Stimulated activated CD4-positive, alpha-beta T cell treated with anti-CD3 and anti-CD28 coated beads, Interleukin-12 subunit alpha, Interleukin-12 subunit beta, amount 100 ng/mL, for 48 hours (primary cell): Measurements from ENCODE around the gene SENP6.
"Not testable (repeated sequence)": the region's sequence is repeated elsewhere in the genome, so short reads cannot be mapped to it uniquely, and the experiment has no call there.

Source experiments
- DNase-seq, 3 donors: peaks; one replicate each; pipeline ENCODE4 v3.0.0-alpha.2; 2020; ENCODE audit warnings: low read depth in 2 of 3, low spot score in 1 of 3

SENP6 gene

DNA sequence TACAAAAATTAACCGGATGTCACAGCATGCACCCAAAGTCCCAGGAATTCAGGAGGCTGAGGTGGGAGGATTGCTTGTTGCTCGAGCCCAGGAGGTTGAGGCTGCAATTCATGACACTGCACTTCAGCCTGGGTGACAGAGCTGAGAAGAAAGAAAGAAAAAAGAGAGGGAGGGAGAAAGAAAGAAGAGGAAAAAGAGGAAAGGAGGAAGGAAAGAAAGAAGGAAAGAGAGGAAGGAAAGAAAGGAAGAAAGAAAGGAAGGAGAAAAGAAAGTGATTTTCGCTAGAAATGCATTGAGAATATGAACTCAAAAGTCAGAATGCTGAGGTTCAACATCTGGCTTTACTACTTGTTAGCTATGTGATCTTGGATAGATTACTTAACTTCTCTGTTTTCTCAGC lies 6.6 kb downstream of the SENP6 start:
- no peak for DNase-seq

GRCh38 chr6:75608956-75609533 lies 7.4 kb downstream of the SENP6 start:
- DNase-seq = no peak

DNA sequence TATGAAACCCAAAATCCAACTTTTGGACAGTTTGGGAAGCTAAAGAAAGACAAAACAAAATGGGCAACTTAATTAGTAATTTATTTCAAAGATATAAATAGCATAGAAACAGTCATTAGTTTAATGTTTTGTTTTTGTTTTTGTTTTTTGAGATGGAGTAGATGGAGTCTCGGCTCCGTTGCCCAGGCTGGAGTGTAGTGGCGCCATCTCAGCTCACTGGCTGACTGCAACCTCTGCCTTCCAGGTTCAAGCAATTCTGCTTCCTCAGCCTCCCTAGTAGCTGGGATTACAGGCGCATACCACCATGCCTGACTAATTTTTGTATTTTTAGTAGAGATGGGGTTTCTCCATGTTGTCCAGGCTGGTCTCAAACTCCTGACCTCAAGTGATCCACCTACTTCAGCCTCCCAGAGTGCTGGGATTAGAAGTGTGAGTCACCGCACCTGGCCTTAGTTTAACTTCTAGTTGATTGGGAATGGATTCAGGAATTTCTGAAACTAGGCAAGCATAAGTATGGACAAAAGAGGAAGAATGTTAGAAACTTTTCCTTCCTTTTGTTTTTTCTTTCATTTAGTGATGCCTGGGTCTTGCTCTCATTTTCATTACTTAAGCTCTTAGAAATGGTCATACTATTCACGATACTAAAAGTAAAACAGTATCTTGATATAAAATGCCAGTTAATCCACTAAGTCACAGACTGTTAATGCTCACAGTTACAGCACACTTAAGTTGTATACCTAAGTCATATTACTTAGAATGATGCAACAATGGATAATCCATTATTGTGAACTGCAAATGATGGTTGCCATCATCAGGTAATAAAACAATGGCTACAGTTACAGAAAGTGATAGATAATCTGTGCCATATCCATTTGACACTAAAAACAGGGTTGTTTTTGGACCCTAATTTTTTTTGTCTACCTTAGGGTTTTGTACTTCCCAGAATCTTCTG lies 8.2 kb downstream of the SENP6 start:
- no peak for DNase-seq

- no peak for DNase-seq
These were observed 9.5 kb downstream of the SENP6 start for GRCh38 chr6:75611011-75611701.

DNA sequence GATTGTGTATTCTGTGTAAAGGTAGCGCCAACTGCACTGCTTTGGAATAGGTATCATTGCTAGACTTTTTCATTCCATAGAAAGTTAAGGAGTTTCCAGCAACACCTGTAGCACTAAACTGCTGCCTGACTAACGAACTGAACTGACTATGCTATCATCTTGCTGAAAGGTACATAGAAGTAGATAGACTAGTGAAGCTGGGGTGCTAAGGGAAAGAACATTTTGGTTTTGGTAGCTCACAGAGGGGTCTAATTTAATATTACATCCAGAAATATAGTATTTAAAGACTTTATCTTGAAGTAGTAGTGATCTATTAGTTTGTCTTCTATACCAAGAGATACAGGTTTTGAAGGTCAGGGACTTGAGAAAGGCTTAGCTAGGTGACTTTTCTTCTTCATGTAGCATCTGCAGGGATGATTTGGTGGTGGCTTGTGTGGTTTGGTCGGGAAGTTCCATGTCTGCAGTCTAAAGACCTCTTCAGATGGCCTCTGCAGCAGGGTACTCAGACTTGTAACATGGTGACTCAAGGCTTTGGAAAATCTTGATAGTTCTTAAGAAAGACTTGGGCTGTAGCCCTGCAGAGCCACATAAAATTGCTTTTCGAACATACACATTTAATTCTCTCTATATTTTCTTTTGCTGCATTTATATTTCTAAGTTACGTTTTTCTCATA lies 10.2 kb downstream of the SENP6 start:
- peak; percentile 30 to 35 (median 31) for DNase-seq

DNA sequence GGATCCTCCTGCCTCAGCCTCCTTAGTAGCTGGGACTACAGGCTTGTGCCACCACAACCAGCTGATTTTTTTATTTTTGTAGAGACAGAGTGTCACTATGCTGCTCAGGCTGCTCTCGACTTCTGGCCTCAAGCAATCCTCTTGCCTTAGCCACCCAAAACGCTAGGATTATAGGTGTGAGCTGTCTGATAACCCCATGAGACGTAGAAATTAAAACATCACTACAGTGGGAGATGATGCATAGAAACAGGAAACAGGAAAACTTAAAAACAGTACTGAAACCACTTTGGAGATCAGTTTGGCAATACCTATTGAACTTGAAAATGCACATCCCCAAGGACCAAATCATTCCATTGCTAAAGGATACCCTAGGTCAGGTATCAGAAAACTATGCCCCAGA lies 10.8 kb downstream of the SENP6 start:
- no peak for DNase-seq

GRCh38 chr6:75613056-75613501 lies 11.4 kb downstream of the SENP6 start:
- no peak for DNase-seq

DNA sequence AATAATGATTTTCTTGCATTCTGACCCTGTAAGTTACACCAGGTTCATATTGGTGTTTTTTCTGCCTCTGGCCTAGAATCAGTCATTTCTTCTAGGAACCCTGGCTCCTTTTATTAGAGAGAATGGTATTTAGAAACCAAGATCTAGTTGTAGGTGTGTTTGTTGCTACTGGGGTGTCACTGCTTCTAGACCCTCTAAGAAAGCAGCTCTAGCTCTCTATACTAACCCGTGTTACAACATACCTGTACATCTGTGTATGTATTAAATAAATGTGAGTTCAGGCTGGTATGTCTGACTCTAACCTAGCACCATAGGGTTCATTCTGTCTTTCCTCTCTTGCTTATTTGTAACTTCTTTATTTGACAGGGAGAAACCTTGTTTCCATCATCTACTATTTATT lies 16.8 kb downstream of the SENP6 start:
- DNase-seq = no peak

- DNase-seq = no peak
These were observed 17.7 kb downstream of the SENP6 start for GRCh38 chr6:75619230-75619899.

DNA sequence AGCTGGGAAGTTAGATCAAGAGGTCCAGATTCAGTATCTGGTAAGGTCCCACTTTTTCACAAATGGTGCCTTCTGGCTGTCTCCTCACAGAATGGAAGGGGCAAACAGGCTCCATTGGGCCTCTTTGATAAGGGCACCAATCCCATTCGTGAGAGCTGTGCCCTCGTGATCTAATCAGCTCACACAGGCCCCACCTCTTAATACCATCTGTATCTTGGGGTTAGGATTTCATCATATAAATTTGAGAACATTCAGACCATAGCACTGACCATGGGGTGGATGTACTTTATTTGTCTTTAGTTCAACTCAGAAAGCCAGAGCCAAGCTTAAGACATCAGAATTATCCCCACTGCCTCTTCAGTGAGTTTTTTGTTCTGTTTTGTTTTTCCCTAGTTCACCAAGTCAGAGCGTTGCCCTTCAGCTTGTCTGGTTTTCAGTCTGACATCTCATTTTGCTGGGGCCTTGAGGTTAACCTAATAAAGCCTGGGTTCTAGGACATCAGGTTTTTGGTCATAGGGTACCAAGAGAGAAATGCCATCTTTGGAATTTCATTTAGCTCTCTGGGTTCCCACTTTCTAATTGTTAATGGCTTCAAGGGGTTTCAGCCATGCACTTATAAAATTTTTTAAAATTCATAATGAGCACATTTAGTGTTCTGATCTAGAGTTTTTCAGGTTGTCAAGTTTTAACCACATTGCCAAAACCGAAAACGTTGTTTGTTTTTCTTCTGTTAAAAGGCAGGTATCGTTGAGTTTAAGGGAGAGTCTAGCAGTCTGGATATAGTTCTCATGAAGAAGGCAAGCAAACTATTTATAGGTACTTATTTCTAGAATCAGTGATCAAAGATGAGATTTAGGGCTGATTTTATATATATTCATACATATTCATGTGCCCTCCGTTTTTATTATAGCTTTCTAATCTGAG lies 19.0 kb downstream of the SENP6 start:
- DNase-seq = no peak

GRCh38 chr6:75621846-75622245 lies 20.2 kb downstream of the SENP6 start:
- DNase-seq = no peak

GRCh38 chr6:75623491-75623890 lies 21.8 kb downstream of the SENP6 start:
- DNase-seq = no peak

- no peak for DNase-seq
These were observed 22.7 kb downstream of the SENP6 start for GRCh38 chr6:75624335-75624734.

- no peak for DNase-seq
These were observed 23.3 kb downstream of the SENP6 start for GRCh38 chr6:75624988-75625387.

- DNase-seq = no peak
These were observed 24.9 kb downstream of the SENP6 start for GRCh38 chr6:75626561-75626960.

DNA sequence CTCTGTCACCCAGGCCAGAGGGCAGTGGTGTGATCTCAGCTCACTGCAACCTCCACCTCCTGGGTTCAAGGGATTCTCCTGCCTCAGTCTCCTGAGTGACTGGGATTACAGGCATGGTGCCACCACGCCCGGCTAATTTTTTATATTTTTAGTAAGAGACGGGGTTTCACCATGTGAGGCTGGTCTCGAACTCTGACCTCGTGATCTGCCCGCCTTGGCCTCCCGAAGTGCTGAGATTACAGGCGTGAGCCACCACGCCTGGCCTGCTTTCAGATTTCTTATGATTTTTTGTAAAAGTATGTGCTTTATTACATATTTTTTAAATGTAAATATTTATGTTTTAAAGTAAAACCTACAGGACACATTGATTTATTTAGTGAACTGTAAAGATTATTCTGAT lies 26.0 kb downstream of the SENP6 start:
- not testable (repeated sequence) for DNase-seq

GRCh38 chr6:75631859-75632635 lies 30.4 kb downstream of the SENP6 start:
- DNase-seq = no peak

GRCh38 chr6:75633045-75633444 lies 31.4 kb downstream of the SENP6 start:
- no peak for DNase-seq

- DNase-seq = no peak
These were observed 40.6 kb downstream of the SENP6 start for GRCh38 chr6:75642311-75642710.
